Naive thymus-derived CD8-positive, alpha-beta T cell (primary cell): ENCODE data around the gene SPRING1. TPM values are rescaled to one million over a fixed set of nuclear protein-coding genes. Genes with fewer than 3 reads are reported as not detected.

Experiments used
- polyA plus RNA-seq, 3 donors: library from polyadenylated mRNA; unstranded; fragments of 300-500 nt; fragmentation: Illumina TruSeq; gene quantifications; one replicate each; pipeline ENCODE4 v1.2.3, GENCODE V29; 2021
- total RNA-seq, 8 experiments: library from RNA in 2 of 8; stranded (reverse) in 2 of 8; gene quantifications; one replicate each; pipeline ENCODE4 v1.2.3 and lab custom pipeline; 2021 to 2026

The SPRING1 gene
- total and polyA plus RNA-seq, 5 experiments from 2014 or later, result 14.6 to 24.2 (median 18.9) TPM

Other genes with a start within 250 kb of the SPRING1 start
- 1 to 10 TPM; 1.1 to 1.6 TPM for gene MAP1LC3B2, start 178.7 kb downstream of the SPRING1 start, total RNA-seq
- gene MAP1LC3B2, start 178.7 kb downstream of the SPRING1 start, polyA plus RNA-seq, result 10 to 100 TPM in 1 of 3 donors, 1 to 10 TPM in 2; 5.4 to 10.3 (median 7.7) TPM
- 1 to 10 TPM; 6.8 to 7.2 TPM for gene RNFT2, start 246 bp upstream of the SPRING1 start, total RNA-seq
- gene RNFT2, start 246 bp upstream of the SPRING1 start, polyA plus RNA-seq, result 1 to 10 TPM; 1.9 to 2.4 (median 2.4) TPM
- gene HRK, start 143.4 kb upstream of the SPRING1 start, total RNA-seq, result under 1 TPM; 0.13 to 0.30 TPM
- not detected for gene HRK, start 143.4 kb upstream of the SPRING1 start, polyA plus RNA-seq
- 10 to 100 TPM; 17.0 to 18.3 TPM for gene FBXW8, start 172.9 kb upstream of the SPRING1 start, total RNA-seq
- 1 to 10 TPM; 5.3 to 9.0 (median 6.4) TPM for gene FBXW8, start 172.9 kb upstream of the SPRING1 start, polyA plus RNA-seq